Psoas muscle (tissue), 8 donors: ENCODE data around the gene CEP104. TPM values are rescaled to one million over a fixed set of nuclear protein-coding genes. Genes with fewer than 3 reads are reported as not detected.

Experiments
- ATAC-seq, 4 donors: fragments of 200-7000 bp; cut with Tn5 transposase; one replicate each; pipeline ENCODE4 v1.9.1; 2020; ENCODE audit warnings: moderate library complexity in 3 of 4, mild to moderate bottlenecking in 2 of 4
- DNase-seq, 2 donors: peaks; one replicate each; pipeline ENCODE4 v3.0.0-alpha.2; 2020
- H3K27ac ChIP-seq: fragments of 200-600 bp; one replicate; pipeline ENCODE4 v1.8.0; 2022
- H3K27me3 ChIP-seq, 3 donors: fragments of 200-600 bp in 1 of 3; one replicate each; pipeline versions ENCODE4 v1.6.1 to v1.8.0; 2013 to 2022; ENCODE audit warnings: low read length in 2 of 3, mild to moderate bottlenecking in 2 of 3, moderate library complexity in 1 of 3; ENCODE audit not compliant: insufficient read depth in 3 of 3
- H3K36me3 ChIP-seq, 2 donors: fragments of 200-600 bp in 1 of 2; one replicate each; pipeline versions ENCODE4 v1.6.1 to v1.8.0; 2013 to 2022; ENCODE audit warnings: low read depth in 1 of 2, mild to moderate bottlenecking in 1 of 2, moderate library complexity in 1 of 2; ENCODE audit not compliant: insufficient read depth in 1 of 2
- H3K4me1 ChIP-seq: fragments of 200-600 bp; one replicate; pipeline ENCODE4 v1.8.0; 2022
- H3K4me3 ChIP-seq: fragments of 200-600 bp; one replicate; pipeline ENCODE4 v1.8.0; 2022; ENCODE audit warnings: mild to moderate bottlenecking
- H3K9me3 ChIP-seq: fragments of 200-600 bp; one replicate; pipeline ENCODE4 v1.8.0; 2022
- WGBS, 3 donors: extraction: QIAGEN DNeasy Blood & Tissue Kit; methylation state at CpG; one replicate each; pipeline versions ENCODE4 v1.1.6 to v1.1.7; 2013; 5-methylcytosine and 5-hydroxymethylcytosine counted together
- intact Hi-C, 2 donors: fragments of 100-400 bp; cut with DNase I; formaldehyde crosslinking; loops; one replicate each; pipeline versions ENCODE4 v1.11.0 to v1.14.2; 2022
- polyA plus RNA-seq, 3 donors: library from polyadenylated mRNA; stranded (reverse); fragments of 200-250 nt; gene quantifications; one replicate each; pipeline ENCODE4 v1.2.3, GENCODE V29; 2013
- total RNA-seq, 4 donors: library from RNA; stranded (reverse); fragmentation: NEBNext Ultra II Directional in 2 of 4; extraction: Animal tissue kit (Norgen Biotek cat#: 25700) in 2 of 4; gene quantifications; one replicate each; pipeline versions ENCODE4 v1.2.1 to v1.2.4, GENCODE V29; 2021 to 2023
- TF ChIP-seq, protein P1 (sequence below): fragments of 200-600 bp; IDR thresholded peaks from one replicate; pipeline ENCODE4 v1.8.0; 2022; ENCODE audit warnings: antibody characterized with exemption
- donor health status: healthy with polysubstance abuse.
- donor health status: DM: no; HTN: no; CAD: no; lungs with moderate emphysema.
- donor health status: Bipolar disorder and iron deficiency.
- donor health status: healthy.
- donor health status: DM: yes; HTN: yes; CAD: no.
- donor health status: DM: no; HTN: no; CAD: no.
- donor health status: DM: no; HTN: no; CAD: no.
- donor health status: DM: yes; HTN: yes; CAD: no.

CEP104 gene
- total and polyA plus RNA-seq, 7 donors, result 9.0 to 37.7 (median 31.3) TPM

GRCh38 chr1:3883194-3883925, 26.3 kb upstream of the CEP104 start:
- TF ChIP-seq, protein P1, sequence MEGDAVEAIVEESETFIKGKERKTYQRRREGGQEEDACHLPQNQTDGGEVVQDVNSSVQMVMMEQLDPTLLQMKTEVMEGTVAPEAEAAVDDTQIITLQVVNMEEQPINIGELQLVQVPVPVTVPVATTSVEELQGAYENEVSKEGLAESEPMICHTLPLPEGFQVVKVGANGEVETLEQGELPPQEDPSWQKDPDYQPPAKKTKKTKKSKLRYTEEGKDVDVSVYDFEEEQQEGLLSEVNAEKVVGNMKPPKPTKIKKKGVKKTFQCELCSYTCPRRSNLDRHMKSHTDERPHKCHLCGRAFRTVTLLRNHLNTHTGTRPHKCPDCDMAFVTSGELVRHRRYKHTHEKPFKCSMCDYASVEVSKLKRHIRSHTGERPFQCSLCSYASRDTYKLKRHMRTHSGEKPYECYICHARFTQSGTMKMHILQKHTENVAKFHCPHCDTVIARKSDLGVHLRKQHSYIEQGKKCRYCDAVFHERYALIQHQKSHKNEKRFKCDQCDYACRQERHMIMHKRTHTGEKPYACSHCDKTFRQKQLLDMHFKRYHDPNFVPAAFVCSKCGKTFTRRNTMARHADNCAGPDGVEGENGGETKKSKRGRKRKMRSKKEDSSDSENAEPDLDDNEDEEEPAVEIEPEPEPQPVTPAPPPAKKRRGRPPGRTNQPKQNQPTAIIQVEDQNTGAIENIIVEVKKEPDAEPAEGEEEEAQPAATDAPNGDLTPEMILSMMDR, result no peak
- Histone ChIP-seq H3K4me1 (no peaks in the 10 kb centered on the region), H3K27me3 (no peaks in the 10 kb centered on the region), H3K4me3 (no peak overlapping the region), H3K9me3 (peaks cover 12% of the 10 kb centered on the region), H3K27ac (no peak overlapping the region), H3K36me3 (peaks cover 0 to 76% of the 10 kb centered on the region in 2 donors)
- 94 to 95% (median 95%) methylated on average over 18 of the region's 18 CpGs for WGBS, 3 donors
- ATAC-seq, result no peak
- intact Hi-C loops, result no loop called here
- peak in 1 of 2 donors; percentile 12 for DNase-seq

DNA sequence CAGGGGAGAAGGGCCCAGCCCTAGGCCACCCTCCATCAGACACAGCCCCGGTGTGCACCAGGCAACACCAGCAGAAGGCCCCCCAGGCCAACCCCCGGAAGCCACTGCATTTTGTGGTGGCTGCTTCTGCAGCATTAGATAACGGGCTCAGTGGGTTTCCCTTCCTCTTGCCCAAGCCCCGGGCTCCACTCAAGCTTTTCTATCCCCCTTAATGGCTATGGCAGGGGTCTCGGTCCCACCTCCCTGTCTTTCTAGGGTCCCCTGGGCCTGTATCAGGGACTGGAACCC, 24.1 kb upstream of the CEP104 start:
- peaks cover 0 to 64% of the 10 kb centered on the region in 2 donors for H3K36me3 ChIP-seq
- H3K27ac ChIP-seq, result no peak overlapping the region
- peak in 1 of 2 donors; percentile 36 for DNase-seq
- no peaks in the 10 kb centered on the region for H3K27me3 ChIP-seq
- no peak for ATAC-seq
- no peak overlapping the region for H3K4me3 ChIP-seq
- TF ChIP-seq, protein P1, result no peak
- WGBS, 3 donors, result 92 to 95% (median 95%) methylated on average over 5 of the region's 5 CpGs
- intact Hi-C loops, result no loop called here
- H3K4me1 ChIP-seq, result no peaks in the 10 kb centered on the region
- H3K9me3 ChIP-seq, result peaks cover 12% of the 10 kb centered on the region

- 92 to 93% (median 92%) methylated on average over 20 of the region's 20 CpGs for WGBS, 3 donors
- Histone ChIP-seq H3K36me3 (peaks cover 0 to 64% of the 10 kb centered on the region in 2 donors), H3K4me1 (no peaks in the 10 kb centered on the region), H3K9me3 (peaks cover 12% of the 10 kb centered on the region), H3K4me3 (no peak overlapping the region), H3K27me3 (no peaks in the 10 kb centered on the region), H3K27ac (no peak overlapping the region)
- intact Hi-C loops, result no loop called here
- no peak for ATAC-seq
- DNase-seq, result peak in 1 of 2 donors; percentile 23
- TF ChIP-seq, protein P1, result no peak
Observed at GRCh38 chr1:3880429-3881192, 23.6 kb upstream of the CEP104 start.

DNA sequence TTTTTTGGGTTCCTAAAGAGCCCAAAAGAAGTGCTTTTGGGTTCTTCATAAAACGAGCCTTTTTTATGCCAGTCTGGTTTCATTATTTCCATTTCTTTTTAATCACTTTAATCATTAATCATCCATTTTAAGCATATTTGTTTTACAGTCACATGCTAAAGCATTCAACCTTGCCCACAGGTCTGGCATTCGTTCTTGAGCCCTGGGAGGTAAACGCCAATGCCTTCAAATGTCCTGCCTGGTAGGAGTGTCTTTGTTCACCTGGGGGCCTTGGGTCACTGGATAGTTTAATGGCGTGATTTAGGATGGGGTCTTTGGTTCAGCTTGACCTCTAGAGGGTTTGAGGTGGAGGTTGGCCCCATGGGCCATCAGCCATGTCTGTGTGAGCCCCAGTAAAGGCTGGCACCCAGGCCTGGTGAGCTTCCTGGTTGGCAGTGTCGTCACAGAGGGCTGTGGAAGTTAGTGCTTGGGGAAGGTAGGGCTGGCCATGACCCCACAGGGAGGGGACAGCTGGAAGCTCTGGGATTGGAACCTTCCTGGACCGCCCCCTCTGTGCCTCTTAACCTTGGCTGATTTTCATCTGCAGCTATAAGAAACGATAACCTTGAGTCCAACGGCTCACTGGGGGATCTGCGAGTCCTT, 22.9 kb upstream of the CEP104 start:
- TF ChIP-seq, protein P1, result no peak
- Histone ChIP-seq H3K9me3 (peaks cover 12% of the 10 kb centered on the region), H3K27ac (no peak overlapping the region), H3K4me3 (no peak overlapping the region), H3K27me3 (no peaks in the 10 kb centered on the region), H3K4me1 (no peaks in the 10 kb centered on the region), H3K36me3 (peaks cover 0 to 64% of the 10 kb centered on the region in 2 donors)
- peak in 1 of 2 donors; percentile 45 for DNase-seq
- ATAC-seq, result no peak
- intact Hi-C loops, result no loop called here
- 75 to 93% (median 85%) methylated on average over 9 of the region's 9 CpGs for WGBS, 3 donors
